Activated naive CD8-positive, alpha-beta T cell treated with anti-CD3 and anti-CD28 coated beads for 36 hours (primary cell): ENCODE results near the gene MBOAT2. TPM values are rescaled to one million over a fixed set of nuclear protein-coding genes. Genes with fewer than 3 reads are reported as not detected.
A peak's percentile ranks its signal among the peaks of the same experiment; 100 is the strongest.

Source experiments
- DNase-seq: peaks from one replicate; pipeline ENCODE4 v3.0.0; 2021
- H3K27ac Mint-ChIP-seq: one replicate; pipeline ENCODE4 v1.8.0; 2022; ENCODE audit warnings: mild to moderate bottlenecking, moderate library complexity, mixed read lengths
- H3K27me3 Mint-ChIP-seq: one replicate; pipeline ENCODE4 v1.8.0; 2022; ENCODE audit warnings: mild to moderate bottlenecking, mixed read lengths
- H3K36me3 Mint-ChIP-seq: one replicate; pipeline ENCODE4 v1.8.0; 2021; ENCODE audit warnings: mild to moderate bottlenecking, mixed read lengths
- H3K4me1 Mint-ChIP-seq: one replicate; pipeline ENCODE4 v1.8.0; 2021; ENCODE audit warnings: mixed read lengths
- H3K4me3 Mint-ChIP-seq: one replicate; pipeline ENCODE4 v1.8.0; 2022; ENCODE audit warnings: mild to moderate bottlenecking, moderate library complexity, mixed read lengths
- H3K9me3 Mint-ChIP-seq: one replicate; pipeline ENCODE4 v1.8.0; 2022; ENCODE audit warnings: mixed read lengths
- total RNA-seq, 2 experiments: library from RNA; stranded (reverse); gene quantifications; one replicate each; pipeline ENCODE4 v1.2.3, GENCODE V29; 2021

The MBOAT2 gene
- total RNA-seq, 2 experiments from 2014 or later = 2.0 to 2.1 TPM

GRCh38 chr2:8817221-8817620 is 186.3 kb downstream of the MBOAT2 start:
- Mint-ChIP-seq H3K9me3 (no peaks in the 10 kb centered on the region), H3K27me3 (no peaks in the 10 kb centered on the region), H3K27ac (no peak overlapping the region), H3K36me3 (peaks cover 1% of the 10 kb centered on the region), H3K4me3 (no peak overlapping the region), H3K4me1 (no peaks in the 10 kb centered on the region)
- no peak for DNase-seq

GRCh38 chr2:8806885-8807704 is 196.4 kb downstream of the MBOAT2 start:
- no peak overlapping the region for H3K27ac Mint-ChIP-seq
- H3K4me3 Mint-ChIP-seq = no peak overlapping the region
- H3K36me3 Mint-ChIP-seq = peaks cover 27% of the 10 kb centered on the region
- H3K4me1 Mint-ChIP-seq = peaks cover 11% of the 10 kb centered on the region
- no peaks in the 10 kb centered on the region for H3K9me3 Mint-ChIP-seq
- DNase-seq = no peak
- H3K27me3 Mint-ChIP-seq = no peaks in the 10 kb centered on the region

GRCh38 chr2:8805278-8806210 is 197.9 kb downstream of the MBOAT2 start:
- Mint-ChIP-seq H3K4me1 (peaks cover 11% of the 10 kb centered on the region), H3K27me3 (no peaks in the 10 kb centered on the region), H3K36me3 (peaks cover 35% of the 10 kb centered on the region), H3K4me3 (no peak overlapping the region), H3K27ac (no peak overlapping the region), H3K9me3 (no peaks in the 10 kb centered on the region)
- no peak for DNase-seq

- H3K27ac Mint-ChIP-seq = peak overlapping the region; percentile 55
- H3K4me3 Mint-ChIP-seq = no peak overlapping the region
- H3K27me3 Mint-ChIP-seq = no peaks in the 10 kb centered on the region
- no peaks in the 10 kb centered on the region for H3K9me3 Mint-ChIP-seq
- peaks cover 17% of the 10 kb centered on the region for H3K4me1 Mint-ChIP-seq
- H3K36me3 Mint-ChIP-seq = peaks cover 41% of the 10 kb centered on the region
- DNase-seq = peak; percentile 48
Observed at GRCh38 chr2:8803658-8804379, 199.7 kb downstream of the MBOAT2 start.

GRCh38 chr2:8802741-8803140 is 200.7 kb downstream of the MBOAT2 start:
- Mint-ChIP-seq H3K9me3 (no peaks in the 10 kb centered on the region), H3K27me3 (no peaks in the 10 kb centered on the region), H3K27ac (no peak overlapping the region), H3K36me3 (peaks cover 41% of the 10 kb centered on the region), H3K4me1 (peaks cover 20% of the 10 kb centered on the region), H3K4me3 (no peak overlapping the region)
- DNase-seq = no peak

Other genes starting within 250 kb of the MBOAT2 start
- 10 to 100 TPM; 22.3 to 22.8 TPM for gene KIDINS220, start 166.1 kb downstream of the MBOAT2 start, total RNA-seq
- under 1 TPM; 0.04 to 0.12 TPM for gene ASAP2, start 203.1 kb upstream of the MBOAT2 start, total RNA-seq